ENCODE results near the gene APLNR.
"Not testable (repeated sequence)": the region's sequence is repeated elsewhere in the genome, so short reads cannot be mapped to it uniquely, and the experiment has no call there.

GRCh38 chr11:57281546-57281945 is 44.5 kb upstream of the APLNR start:
- TF ChIP-seq CTCF (IDR thresholded peaks at IDR 0.05; ENCODE audit: low read depth, low read length); EZH2phosphoT487 (IDR thresholded peaks at IDR 0.05; ENCODE audit: low read depth): not testable (repeated sequence)

Measured in OCI-LY3 (cell line).